K562 (cell line): Measurements from ENCODE around the gene XKR7. TPM values are rescaled to one million over a fixed set of nuclear protein-coding genes. Genes with fewer than 3 reads are reported as not detected.
A peak's percentile ranks its signal among the peaks of the same experiment; 100 is the strongest.

Source experiments
- BRF1 ChIP-seq: IDR thresholded peaks from 3 replicates; pipeline ENCODE4 v1.6.1; 2011; ENCODE audit warnings: borderline replicate concordance, mild to moderate bottlenecking; ENCODE audit not compliant: insufficient read length; ENCODE audit errors: extremely low read depth
- CAMTA2 ChIP-seq: fragments of 250-450 bp; sonication (Bioruptor Pico); conservative IDR thresholded peaks from 2 replicates; pipeline ENCODE4 v1.5.1; 2022
- CHCHD3 ChIP-seq: fragments of 250-450 bp; sonication (Bioruptor Pico); IDR thresholded peaks from 2 replicates; pipeline ENCODE4 v2.1.2; 2022; ENCODE audit warnings: mild to moderate bottlenecking
- EGR1 ChIP-seq: fragments of 450-650 bp; conservative IDR thresholded peaks from 2 replicates; pipeline ENCODE4 v1.6.1; 2017; ENCODE audit warnings: mild to moderate bottlenecking
- GABPA ChIP-seq: fragments of 200-800 bp; sonication (Bioruptor generic); conservative IDR thresholded peaks from 2 replicates; pipeline ENCODE4 v1.6.1; 2016; ENCODE audit warnings: low read depth, missing genetic modification characterization, missing compliant biosample characterization
- GTF2A2 ChIP-seq: IDR thresholded peaks from 2 replicates; pipeline ENCODE4 v1.6.1; 2016; ENCODE audit warnings: mild to moderate bottlenecking, missing genetic modification characterization, missing compliant biosample characterization
- KDM1A ChIP-seq, 2 experiments: fragments of 450-650 bp; IDR thresholded peaks; 2 replicates each; pipeline ENCODE4 v1.6.1; 2016; ENCODE audit warnings: mild to moderate bottlenecking in 2 of 2
- KDM4B ChIP-seq, 2 experiments: fragments of 450-650 bp in 1 of 2; sonication (generic) in 1 of 2; IDR thresholded peaks; 2 replicates each; pipeline ENCODE4 v1.6.1; 2016 to 2017; ENCODE audit warnings: borderline replicate concordance in 2 of 2, antibody characterized with exemption in 1 of 2, low read depth in 1 of 2, mild to moderate bottlenecking in 1 of 2
- MTA3 ChIP-seq: fragments of 450-650 bp; formaldehyde crosslinking; IDR thresholded peaks from 2 replicates; pipeline ENCODE4 v1.6.1; 2017; ENCODE audit warnings: mild to moderate bottlenecking, borderline replicate concordance
- SMARCC2 ChIP-seq: fragments of 450-650 bp; IDR thresholded peaks from 2 replicates; pipeline ENCODE4 v1.6.1; 2017; ENCODE audit warnings: antibody characterized with exemption, moderate library complexity, mild to moderate bottlenecking, low read depth
- SMARCE1 ChIP-seq: fragments of 450-650 bp; IDR thresholded peaks from 2 replicates; pipeline ENCODE4 v1.7.1; 2016; ENCODE audit warnings: mild to moderate bottlenecking
- SRSF3 ChIP-seq: fragments of 200-400 bp; formaldehyde crosslinking; IDR thresholded peaks from 2 replicates; pipeline ENCODE4 v1.6.1; 2016; ENCODE audit warnings: mild to moderate bottlenecking, low read length, moderate library complexity; ENCODE audit not compliant: insufficient read depth
- TCF3 ChIP-seq: sonication (generic); formaldehyde crosslinking; IDR thresholded peaks from 2 replicates; pipeline ENCODE4 v1.4.0; 2020; ENCODE audit warnings: mild to moderate bottlenecking, missing genetic modification reagents
- ZC3H8 ChIP-seq: fragments of 450-650 bp; IDR thresholded peaks from 2 replicates; pipeline ENCODE4 v1.6.1; 2017
- ZNF699 ChIP-seq: fragments of 250-450 bp; sonication (Bioruptor Pico); IDR thresholded peaks from 2 replicates; pipeline ENCODE4 v1.8.0; 2021; ENCODE audit warnings: mild to moderate bottlenecking, moderate library complexity; ENCODE audit not compliant: insufficient replicate concordance
- polyA plus RNA-seq, 8 experiments: library from polyadenylated mRNA; depleted of rRNA in 4 of 8; stranded (reverse) in 5 of 8; unstranded in 3 of 8; fragments of >200 nt; fragmentation: Nextera tagmentation in 2 of 8; fragmentation: Illumina TruSeq in 1 of 8; extraction: Ambion mirVana in 2 of 8; extraction: Trizol in 1 of 8; gene quantifications; 2 replicates each; pipeline versions ENCODE4 v1.2.1 to v1.2.3, GENCODE V29; 2011 to 2014; ENCODE audit warnings: inconsistent platforms in 1 of 8, missing spikeins in 1 of 8
- total RNA-seq, 7 experiments: library from RNA; depleted of rRNA in 6 of 7; stranded (reverse); fragments of >200 nt in 6 of 7; fragmentation: Illumina TruSeq in 2 of 7; extraction: Trizol in 2 of 7; gene quantifications; 2 replicates each; pipeline versions ENCODE4 v1.2.1 to v1.2.3, GENCODE V29; 2011 to 2021; ENCODE audit warnings: low replicate concordance in 1 of 7
- TF ChIP-seq, protein P1 (sequence below), 2 experiments: fragments of 150-350 bp in 1 of 2; IDR thresholded peaks; 2 replicates each; pipeline ENCODE4 v1.6.1; 2012 to 2016; ENCODE audit warnings: low read depth in 2 of 2, low read length in 2 of 2, mild to moderate bottlenecking in 1 of 2, moderate library complexity in 1 of 2
- TF ChIP-seq, protein P2 (sequence below): fragments of 200-800 bp; sonication (Bioruptor generic); IDR thresholded peaks from 2 replicates; pipeline ENCODE4 v1.6.1; 2017; ENCODE audit warnings: missing genetic modification characterization, missing compliant biosample characterization
- TF ChIP-seq, protein P3 (sequence below), 3 experiments: fragments of 200-800 bp in 1 of 3; sonication (Bioruptor generic) in 1 of 3; sonication (generic) in 1 of 3; formaldehyde crosslinking in 1 of 3; IDR thresholded peaks; 2 replicates each; pipeline versions ENCODE4 v1.6.1 to v1.8.0; 2016 to 2022; ENCODE audit warnings: mild to moderate bottlenecking in 2 of 3, missing compliant biosample characterization in 2 of 3, missing genetic modification characterization in 2 of 3, missing genetic modification reagents in 1 of 3
- TF ChIP-seq, protein P4 (sequence below): fragments of 450-650 bp; IDR thresholded peaks from 2 replicates; pipeline ENCODE4 v1.6.1; 2018; ENCODE audit not compliant: partially characterized antibody

The XKR7 gene
- total and polyA plus RNA-seq, 9 of the 15 experiments (the other 6 are each of a cell fraction or from before 2014, with no cell fraction given): 0.02 TPM; not detected in 8

DNA sequence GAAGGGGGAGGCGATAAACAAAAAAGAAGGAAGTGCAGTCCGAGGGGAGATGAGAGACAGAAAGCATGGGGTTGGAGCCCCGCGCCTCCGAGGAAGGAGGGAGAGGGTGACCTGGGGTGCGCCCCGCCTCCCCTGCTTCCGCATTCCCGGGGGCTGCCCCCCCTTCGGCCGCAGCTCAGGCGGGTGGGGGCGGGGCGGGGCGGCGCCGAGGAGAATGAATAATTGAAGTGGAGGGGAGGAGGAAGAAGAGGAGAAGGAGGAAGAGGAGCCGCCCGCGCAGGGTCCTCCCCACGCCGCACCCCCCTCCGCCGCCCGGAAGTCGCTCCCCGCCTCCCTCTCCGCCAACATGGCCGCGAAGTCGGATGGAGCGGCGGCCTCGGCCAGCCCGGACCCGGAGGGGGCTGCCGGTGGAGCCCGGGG is at the start of gene XKR7 (continued):
- TF ChIP-seq, protein P1, sequence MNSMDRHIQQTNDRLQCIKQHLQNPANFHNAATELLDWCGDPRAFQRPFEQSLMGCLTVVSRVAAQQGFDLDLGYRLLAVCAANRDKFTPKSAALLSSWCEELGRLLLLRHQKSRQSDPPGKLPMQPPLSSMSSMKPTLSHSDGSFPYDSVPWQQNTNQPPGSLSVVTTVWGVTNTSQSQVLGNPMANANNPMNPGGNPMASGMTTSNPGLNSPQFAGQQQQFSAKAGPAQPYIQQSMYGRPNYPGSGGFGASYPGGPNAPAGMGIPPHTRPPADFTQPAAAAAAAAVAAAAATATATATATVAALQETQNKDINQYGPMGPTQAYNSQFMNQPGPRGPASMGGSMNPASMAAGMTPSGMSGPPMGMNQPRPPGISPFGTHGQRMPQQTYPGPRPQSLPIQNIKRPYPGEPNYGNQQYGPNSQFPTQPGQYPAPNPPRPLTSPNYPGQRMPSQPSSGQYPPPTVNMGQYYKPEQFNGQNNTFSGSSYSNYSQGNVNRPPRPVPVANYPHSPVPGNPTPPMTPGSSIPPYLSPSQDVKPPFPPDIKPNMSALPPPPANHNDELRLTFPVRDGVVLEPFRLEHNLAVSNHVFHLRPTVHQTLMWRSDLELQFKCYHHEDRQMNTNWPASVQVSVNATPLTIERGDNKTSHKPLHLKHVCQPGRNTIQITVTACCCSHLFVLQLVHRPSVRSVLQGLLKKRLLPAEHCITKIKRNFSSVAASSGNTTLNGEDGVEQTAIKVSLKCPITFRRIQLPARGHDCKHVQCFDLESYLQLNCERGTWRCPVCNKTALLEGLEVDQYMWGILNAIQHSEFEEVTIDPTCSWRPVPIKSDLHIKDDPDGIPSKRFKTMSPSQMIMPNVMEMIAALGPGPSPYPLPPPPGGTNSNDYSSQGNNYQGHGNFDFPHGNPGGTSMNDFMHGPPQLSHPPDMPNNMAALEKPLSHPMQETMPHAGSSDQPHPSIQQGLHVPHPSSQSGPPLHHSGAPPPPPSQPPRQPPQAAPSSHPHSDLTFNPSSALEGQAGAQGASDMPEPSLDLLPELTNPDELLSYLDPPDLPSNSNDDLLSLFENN (IDR thresholded peaks at IDR 0.05; ENCODE audit: low read depth in 2 of 2, low read length in 2 of 2): no peak
- TF ChIP-seq CAMTA2 (CRISPR knock-in tag): no peak
- TF ChIP-seq GTF2A2 (tag): no peak
- no peak for TF ChIP-seq MTA3
- TF ChIP-seq, protein P2, sequence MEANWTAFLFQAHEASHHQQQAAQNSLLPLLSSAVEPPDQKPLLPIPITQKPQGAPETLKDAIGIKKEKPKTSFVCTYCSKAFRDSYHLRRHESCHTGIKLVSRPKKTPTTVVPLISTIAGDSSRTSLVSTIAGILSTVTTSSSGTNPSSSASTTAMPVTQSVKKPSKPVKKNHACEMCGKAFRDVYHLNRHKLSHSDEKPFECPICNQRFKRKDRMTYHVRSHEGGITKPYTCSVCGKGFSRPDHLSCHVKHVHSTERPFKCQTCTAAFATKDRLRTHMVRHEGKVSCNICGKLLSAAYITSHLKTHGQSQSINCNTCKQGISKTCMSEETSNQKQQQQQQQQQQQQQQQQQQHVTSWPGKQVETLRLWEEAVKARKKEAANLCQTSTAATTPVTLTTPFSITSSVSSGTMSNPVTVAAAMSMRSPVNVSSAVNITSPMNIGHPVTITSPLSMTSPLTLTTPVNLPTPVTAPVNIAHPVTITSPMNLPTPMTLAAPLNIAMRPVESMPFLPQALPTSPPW (CRISPR knock-in tag): peak; percentile 88
- no peak for TF ChIP-seq CHCHD3
- 0 out of 4 replicates have a peak, but pooled peaks of 1 of the 2 experiments have one; percentile 44 for TF ChIP-seq KDM4B (IDR thresholded peaks at IDR 0.05; ENCODE audit: borderline replicate concordance in 2 of 2, low read depth in 1 of 2)
- TF ChIP-seq EGR1: no peak
- TF ChIP-seq SMARCE1: no peak
- TF ChIP-seq, protein P3, sequence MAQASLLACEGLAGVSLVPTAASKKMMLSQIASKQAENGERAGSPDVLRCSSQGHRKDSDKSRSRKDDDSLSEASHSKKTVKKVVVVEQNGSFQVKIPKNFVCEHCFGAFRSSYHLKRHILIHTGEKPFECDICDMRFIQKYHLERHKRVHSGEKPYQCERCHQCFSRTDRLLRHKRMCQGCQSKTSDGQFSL (CRISPR knock-in tag; IDR thresholded peaks at IDR 0.05): peak; percentile 55; the same call in 1 of the 2 replicates
- TF ChIP-seq, protein P3 (tag; IDR thresholded peaks at IDR 0.05): peak in 1 of 2 experiments; percentile 61; a peak in 1 of 4 replicates
- no peak for TF ChIP-seq SRSF3
- no peak for TF ChIP-seq BRF1
- TF ChIP-seq ZNF699 (CRISPR knock-in tag): no peak
- no peak for TF ChIP-seq ZC3H8
- TF ChIP-seq, protein P4, sequence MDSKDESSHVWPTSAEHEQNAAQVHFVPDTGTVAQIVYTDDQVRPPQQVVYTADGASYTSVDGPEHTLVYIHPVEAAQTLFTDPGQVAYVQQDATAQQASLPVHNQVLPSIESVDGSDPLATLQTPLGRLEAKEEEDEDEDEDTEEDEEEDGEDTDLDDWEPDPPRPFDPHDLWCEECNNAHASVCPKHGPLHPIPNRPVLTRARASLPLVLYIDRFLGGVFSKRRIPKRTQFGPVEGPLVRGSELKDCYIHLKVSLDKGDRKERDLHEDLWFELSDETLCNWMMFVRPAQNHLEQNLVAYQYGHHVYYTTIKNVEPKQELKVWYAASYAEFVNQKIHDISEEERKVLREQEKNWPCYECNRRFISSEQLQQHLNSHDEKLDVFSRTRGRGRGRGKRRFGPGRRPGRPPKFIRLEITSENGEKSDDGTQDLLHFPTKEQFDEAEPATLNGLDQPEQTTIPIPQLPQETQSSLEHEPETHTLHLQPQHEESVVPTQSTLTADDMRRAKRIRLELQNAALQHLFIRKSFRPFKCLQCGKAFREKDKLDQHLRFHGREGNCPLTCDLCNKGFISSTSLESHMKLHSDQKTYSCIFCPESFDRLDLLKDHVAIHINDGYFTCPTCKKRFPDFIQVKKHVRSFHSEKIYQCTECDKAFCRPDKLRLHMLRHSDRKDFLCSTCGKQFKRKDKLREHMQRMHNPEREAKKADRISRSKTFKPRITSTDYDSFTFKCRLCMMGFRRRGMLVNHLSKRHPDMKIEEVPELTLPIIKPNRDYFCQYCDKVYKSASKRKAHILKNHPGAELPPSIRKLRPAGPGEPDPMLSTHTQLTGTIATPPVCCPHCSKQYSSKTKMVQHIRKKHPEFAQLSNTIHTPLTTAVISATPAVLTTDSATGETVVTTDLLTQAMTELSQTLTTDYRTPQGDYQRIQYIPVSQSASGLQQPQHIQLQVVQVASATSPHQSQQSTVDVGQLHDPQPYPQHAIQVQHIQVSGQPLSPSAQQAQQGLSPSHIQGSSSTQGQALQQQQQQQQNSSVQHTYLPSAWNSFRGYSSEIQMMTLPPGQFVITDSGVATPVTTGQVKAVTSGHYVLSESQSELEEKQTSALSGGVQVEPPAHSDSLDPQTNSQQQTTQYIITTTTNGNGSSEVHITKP: no peak
- TF ChIP-seq KDM1A (IDR thresholded peaks at IDR 0.05): no peak
- TF ChIP-seq TCF3 (CRISPR knock-in tag): no peak
- no peak for TF ChIP-seq SMARCC2
- peak; percentile 80 for TF ChIP-seq GABPA (tag)
